Pancreas (tissue), 10 donors: ENCODE measurements around the gene MGAT5B. TPM values are rescaled to one million over a fixed set of nuclear protein-coding genes. Genes with fewer than 3 reads are reported as not detected.

ENCODE experiments used
- ATAC-seq, 4 donors: fragments of 200-7000 bp; cut with Tn5 transposase; one replicate each; pipeline versions ENCODE4 v1.8.0 to v1.9.1; 2020; ENCODE audit warnings: mild to moderate bottlenecking in 4 of 4, moderate library complexity in 4 of 4
- DNase-seq, 6 donors: peaks; one replicate each; pipeline ENCODE4 v3.0.0-alpha.2; 2020
- FAIRE-seq: peaks from 2 replicates; lab custom pipeline; 2012; peaks lifted over from hg19 to GRCh38; lab: Jason Lieb, UNC
- H3K27ac ChIP-seq, 4 donors: fragments of 200-600 bp; sonication (generic); 1 replicate in 3 of 4; 2 replicates in 1 of 4; pipeline versions ENCODE4 v1.5.0 to v1.8.0; 2020
- H3K27me3 ChIP-seq, 4 donors: fragments of 200-600 bp; one replicate each; pipeline ENCODE4 v1.8.0; 2021
- H3K36me3 ChIP-seq, 3 donors: fragments of 200-600 bp; sonication (generic) in 1 of 3; one replicate each; pipeline versions ENCODE4 v1.5.0 to v1.8.0; 2020 to 2021
- H3K4me1 ChIP-seq, 3 donors: fragments of 200-600 bp; one replicate each; pipeline ENCODE4 v1.8.0; 2021
- H3K4me3 ChIP-seq, 4 donors: fragments of 200-600 bp; sonication (generic) in 2 of 4; one replicate each; pipeline versions ENCODE4 v1.5.0 to v1.8.0; 2020 to 2021
- H3K9me3 ChIP-seq, 4 donors: fragments of 200-600 bp; one replicate each; pipeline ENCODE4 v1.8.0; 2021
- CTCF ChIP-seq, 4 donors: fragments of 200-600 bp; sonication (generic) in 3 of 4; IDR thresholded peaks; one replicate each; pipeline versions ENCODE4 v1.5.0 to v1.8.0; 2021; ENCODE audit warnings: antibody characterized with exemption in 4 of 4
- WGBS, 2 donors: extraction: QIAGEN DNeasy Blood & Tissue Kit; methylation state at CpG; one replicate each; pipeline ENCODE4 v1.1.7; 2013; 5-methylcytosine and 5-hydroxymethylcytosine counted together
- intact Hi-C, 3 donors: fragments of 100-400 bp; cut with DNase I; formaldehyde crosslinking; loops; one replicate each; pipeline versions ENCODE4 v1.11.1 to v1.14.2; 2022
- polyA plus RNA-seq, 2 donors: library from polyadenylated mRNA; stranded (reverse); fragments of 200-250 nt; gene quantifications; one replicate each; pipeline ENCODE4 v1.2.3, GENCODE V29; 2013
- total RNA-seq, 6 donors: library from RNA; stranded (reverse); fragmentation: NEBNext Ultra II Directional in 4 of 6; extraction: Animal tissue kit (Norgen Biotek cat#: 25700) in 4 of 6; gene quantifications; one replicate each; pipeline versions ENCODE4 v1.2.1 to v1.2.4, GENCODE V29; 2021 to 2023
- donor health status: healthy with polysubstance abuse.
- donor health status: DM: no; HTN: no; CAD: no; lungs with moderate emphysema.
- donor health status: DM: no; HTN: no; CAD: no.
- donor health status: control.
- donor health status: control.
- donor health status: Bipolar disorder and iron deficiency.
- donor health status: DM: yes; HTN: yes; CAD: no.
- donor health status: DM: no; HTN: no; CAD: no.
- donor health status: DM: no; HTN: no; CAD: no.
- donor health status: DM: yes; HTN: yes; CAD: no.

MGAT5B gene
- total and polyA plus RNA-seq, 8 donors = 0.21 to 1.2 (median 0.25) TPM; not detected in 1

DNA sequence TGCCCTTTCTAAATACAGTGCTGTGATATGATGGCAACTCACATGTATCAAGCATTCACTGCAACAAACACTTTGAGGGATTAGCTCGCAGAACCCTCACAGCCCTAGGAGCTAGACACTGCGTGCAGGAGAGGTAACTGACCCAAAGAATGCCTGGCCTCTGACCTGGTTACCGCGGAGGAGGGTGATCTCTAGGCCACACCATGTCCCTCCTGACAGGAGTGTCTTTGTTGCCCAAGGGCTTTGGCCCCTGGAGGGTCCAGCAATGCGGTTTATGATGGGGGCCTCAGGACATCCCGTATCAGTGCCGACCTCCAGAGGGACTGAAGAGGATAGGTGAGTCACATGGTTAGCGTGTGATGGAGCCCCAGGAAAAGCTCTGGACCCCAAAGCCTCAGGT is 130.6 kb downstream of the MGAT5B start:
- Histone ChIP-seq H3K27me3 (no peaks in the 10 kb centered on the region), H3K36me3 (no peaks in the 10 kb centered on the region), H3K4me3 (no peak overlapping the region), H3K27ac (no peak overlapping the region), H3K4me1 (no peaks in the 10 kb centered on the region), H3K9me3 (no peaks in the 10 kb centered on the region)
- WGBS, 2 donors = 65 to 68% methylated on average over 8 of the region's 8 CpGs
- TF ChIP-seq CTCF (IDR thresholded peaks at IDR 0.05) = no peak
- intact Hi-C loops = no loop called here
- no peak for DNase-seq
- ATAC-seq = no peak
- FAIRE-seq = no peak

Other genes starting within 250 kb of the MGAT5B start
- gene ST6GALNAC1, start 224.6 kb upstream of the MGAT5B start, total RNA-seq = 1 to 10 TPM in 3 of 6 donors, under 1 TPM in 3; 0.35 to 4.9 (median 1.3) TPM
- gene ST6GALNAC1, start 224.6 kb upstream of the MGAT5B start, polyA plus RNA-seq = 1 to 10 TPM in 1 of 2 donors, under 1 TPM in 1; 0.34 to 1.5 TPM
- gene MXRA7, start 157.4 kb upstream of the MGAT5B start, total RNA-seq = 100 to 1,000 TPM in 1 of 6 donors, 10 to 100 TPM in 5; 32.0 to 102 (median 43.7) TPM
- gene MXRA7, start 157.4 kb upstream of the MGAT5B start, polyA plus RNA-seq = 100 to 1,000 TPM in 1 of 2 donors, 10 to 100 TPM in 1; 38.9 to 137 TPM
- gene JMJD6, start 141.8 kb upstream of the MGAT5B start, total RNA-seq = 10 to 100 TPM; 12.4 to 18.2 (median 15.1) TPM
- 10 to 100 TPM; 30.3 to 54.0 TPM for gene JMJD6, start 141.8 kb upstream of the MGAT5B start, polyA plus RNA-seq
- 10 to 100 TPM; 14.4 to 23.4 (median 19.9) TPM for gene METTL23, start 141.6 kb upstream of the MGAT5B start, total RNA-seq
- gene METTL23, start 141.6 kb upstream of the MGAT5B start, polyA plus RNA-seq = 10 to 100 TPM; 23.2 to 34.1 TPM
- gene SRSF2, start 131.1 kb upstream of the MGAT5B start, total RNA-seq = 10 to 100 TPM; 41.6 to 87.0 (median 62.1) TPM
- 100 to 1,000 TPM in 1 of 2 donors, 10 to 100 TPM in 1; 74.5 to 144 TPM for gene SRSF2, start 131.1 kb upstream of the MGAT5B start, polyA plus RNA-seq
- gene MFSD11, start 130.3 kb upstream of the MGAT5B start, total RNA-seq = 10 to 100 TPM in 3 of 6 donors, 1 to 10 TPM in 3; 8.3 to 14.6 (median 10.1) TPM
- 10 to 100 TPM in 1 of 2 donors, 1 to 10 TPM in 1; 5.9 to 13.4 TPM for gene MFSD11, start 130.3 kb upstream of the MGAT5B start, polyA plus RNA-seq